HG02610 (cell line): Measurements from ENCODE around the gene SLC39A2.
"Not testable (repeated sequence)": the region's sequence is repeated elsewhere in the genome, so short reads cannot be mapped to it uniquely, and the experiment has no call there.

Experiments used
- ATAC-seq: cut with Tn5 transposase; IDR thresholded peaks from one replicate; pipeline ENCODE4 v1.9.1; 2021; ENCODE audit warnings: mild to moderate bottlenecking, moderate library complexity; ENCODE audit not compliant: unreplicated experiment

SLC39A2 gene

GRCh38 chr14:21024585-21025370 lies 25.7 kb downstream of the SLC39A2 start, which contains the start of gene NDRG2:
Gene NDRG2 (minus strand): TSS chr14:21025061. CDS start chr14:21023315, 1,746 bp downstream.
- no peak for ATAC-seq

DNA sequence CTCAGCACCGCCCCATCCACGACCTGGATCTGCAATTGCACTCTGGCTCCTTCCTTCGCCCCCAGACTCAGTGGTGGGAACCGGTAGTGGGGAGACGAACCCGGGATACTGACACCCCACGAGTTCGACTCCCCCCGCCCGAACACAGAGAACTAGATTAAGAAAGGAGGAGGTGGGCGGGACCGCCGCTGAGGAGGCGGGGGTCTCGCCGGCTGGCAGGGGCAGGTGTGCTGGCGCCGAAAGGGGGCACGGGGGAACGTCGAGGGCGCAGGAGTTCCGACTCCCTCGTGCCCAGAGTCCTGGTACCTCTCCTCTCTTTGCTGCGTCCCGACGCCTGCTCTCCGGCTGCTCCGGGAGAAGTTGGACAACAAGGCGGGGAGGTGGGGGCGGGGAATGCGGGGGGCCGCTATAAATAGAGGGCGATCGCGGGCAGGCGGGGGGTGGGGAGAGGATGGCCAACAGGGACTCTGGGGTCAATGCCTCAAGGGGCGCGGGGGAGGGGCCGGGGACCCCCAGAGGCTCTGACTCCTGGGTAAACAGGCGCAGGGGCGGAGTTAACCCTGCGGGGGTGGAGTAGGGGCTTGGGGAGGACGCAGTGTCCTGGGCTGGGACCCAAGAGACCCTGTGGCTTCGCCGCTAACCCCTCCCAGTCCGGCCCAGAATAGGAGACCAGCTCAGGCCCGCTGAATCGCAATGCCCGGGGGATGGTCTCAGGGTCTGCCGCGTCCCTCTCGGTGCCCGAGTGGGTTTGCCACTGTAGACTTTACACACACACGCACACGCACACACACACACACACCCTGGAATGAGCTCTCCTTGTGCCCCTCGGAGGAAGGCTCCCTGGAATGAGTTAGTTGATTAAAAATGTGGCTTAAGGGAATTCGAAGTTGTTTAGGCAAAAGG lies 26.5 kb downstream of the SLC39A2 start:
- ATAC-seq = no peak

GRCh38 chr14:21026274-21026987 lies 27.3 kb downstream of the SLC39A2 start:
- ATAC-seq = no peak

GRCh38 chr14:21026988-21027315 lies 27.9 kb downstream of the SLC39A2 start:
- ATAC-seq = no peak

DNA sequence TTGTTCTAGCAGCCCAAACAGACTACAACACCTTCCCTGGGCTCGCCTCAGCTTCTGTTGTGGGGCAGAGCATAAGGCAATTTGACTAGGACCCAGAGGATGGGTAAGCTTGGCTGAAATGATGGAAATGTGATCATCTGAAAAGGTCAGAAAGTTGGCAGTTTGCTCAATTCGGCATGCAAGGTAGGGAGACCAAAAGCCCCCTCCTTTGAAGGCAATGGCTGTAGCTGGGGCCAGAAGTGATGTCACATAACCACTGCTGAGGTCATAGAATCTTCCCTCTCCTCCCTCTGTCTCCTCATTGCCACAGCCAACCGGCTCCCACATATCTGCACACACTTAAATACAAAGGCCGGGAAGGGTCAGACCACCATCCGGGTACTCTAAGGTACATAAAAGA lies 30.8 kb downstream of the SLC39A2 start, which contains the start of gene TPPP2:
TSS of gene TPPP2 (plus strand) at position 301 of the 400 bp plus-strand sequence. CDS start 365 bp downstream, outside the sequence.
- ATAC-seq = no peak

- no peak for ATAC-seq
Observed at GRCh38 chr14:21030531-21030930, 31.4 kb downstream of the SLC39A2 start.

DNA sequence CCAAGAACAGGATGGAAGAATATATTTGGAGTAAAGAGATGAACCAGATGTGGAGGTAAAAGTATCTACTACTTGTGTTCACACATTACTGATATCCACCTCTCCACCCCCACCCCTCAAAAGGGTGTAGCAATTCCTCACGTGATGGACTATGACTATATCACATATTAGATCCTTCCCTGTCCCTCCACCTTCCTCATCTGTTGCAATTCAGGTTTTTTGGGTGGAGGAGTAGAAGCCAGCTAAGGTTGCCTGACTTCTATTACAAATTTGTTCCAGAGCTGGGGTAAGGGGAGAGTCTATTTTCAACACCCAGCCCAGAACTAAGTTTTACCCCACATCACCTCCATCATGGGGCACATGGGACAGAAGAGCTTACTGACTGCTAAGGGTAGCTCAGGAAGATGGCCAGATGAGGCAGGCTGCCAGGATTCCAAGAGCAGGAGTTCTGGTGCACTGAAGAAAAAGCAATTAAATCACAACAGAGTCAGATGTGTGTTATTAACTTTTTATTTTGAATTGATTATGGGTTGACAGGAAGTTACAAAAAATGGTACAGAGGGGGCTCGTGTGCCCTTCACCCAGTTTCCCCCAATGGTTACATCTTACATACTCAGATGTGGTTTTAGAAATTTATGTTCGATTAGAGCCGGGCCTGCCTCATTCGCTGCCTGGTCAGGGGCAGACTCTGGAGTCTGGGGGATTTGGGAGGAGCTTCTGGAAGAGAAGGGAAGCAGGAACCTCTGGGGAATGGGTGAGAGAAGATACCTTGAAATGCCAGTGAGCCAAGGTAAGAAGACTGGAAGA lies 33.4 kb downstream of the SLC39A2 start:
- ATAC-seq = no peak

DNA sequence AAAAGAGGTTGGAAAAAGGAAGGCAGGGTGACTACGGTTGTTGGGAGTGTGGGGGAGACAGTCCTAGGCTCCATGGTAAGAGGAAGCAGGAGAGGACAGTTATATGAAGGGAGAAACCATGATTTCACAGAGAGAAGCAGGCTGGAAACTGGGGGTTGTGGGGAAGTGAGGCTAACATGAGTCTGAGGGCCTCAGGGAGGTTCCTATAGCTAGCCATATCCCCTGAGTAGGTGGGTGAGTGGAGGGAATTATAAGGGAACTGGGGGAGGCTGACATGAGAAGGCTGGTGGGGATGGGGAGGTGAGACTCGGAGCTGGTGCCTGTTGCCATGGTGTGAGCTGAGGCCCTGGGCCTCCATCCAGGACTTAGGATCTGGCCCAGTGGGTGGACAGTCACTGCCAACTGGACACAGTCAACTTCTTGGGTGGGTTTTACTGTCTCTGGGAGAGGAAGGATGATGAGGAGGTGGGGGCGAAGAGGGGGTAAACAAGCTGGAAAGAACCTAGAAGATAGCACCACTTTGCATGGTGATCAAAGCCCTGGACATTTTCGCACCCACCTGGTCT lies 34.1 kb downstream of the SLC39A2 start:
- ATAC-seq = no peak

DNA sequence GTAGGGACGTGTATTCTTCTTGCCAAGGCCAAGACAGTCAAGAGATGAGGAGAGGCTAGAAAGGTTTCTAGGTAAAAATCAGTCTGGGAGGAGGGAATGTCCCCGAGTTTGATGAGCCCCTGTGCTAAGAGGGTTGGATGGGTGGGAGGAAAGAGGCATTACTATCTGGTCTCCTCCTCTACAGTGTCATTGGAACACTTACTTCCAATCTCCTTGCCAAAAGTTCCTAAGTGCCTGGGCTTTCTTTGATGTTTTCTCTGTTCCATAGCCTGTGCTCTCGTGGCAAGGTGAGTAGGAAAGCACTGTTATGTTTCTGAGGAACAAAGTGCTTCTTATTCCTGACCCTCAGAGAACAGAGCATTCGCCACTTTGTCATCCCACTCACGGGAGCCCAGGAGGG lies 35.6 kb downstream of the SLC39A2 start, which contains the start of gene RNASE13:
TSS of gene RNASE13 (minus strand) at position 101 of the 400 bp plus-strand sequence. CDS start 519 bp downstream, outside the sequence.
- ATAC-seq = no peak

- ATAC-seq = no peak
Observed at GRCh38 chr14:21036751-21037150, 37.7 kb downstream of the SLC39A2 start.

DNA sequence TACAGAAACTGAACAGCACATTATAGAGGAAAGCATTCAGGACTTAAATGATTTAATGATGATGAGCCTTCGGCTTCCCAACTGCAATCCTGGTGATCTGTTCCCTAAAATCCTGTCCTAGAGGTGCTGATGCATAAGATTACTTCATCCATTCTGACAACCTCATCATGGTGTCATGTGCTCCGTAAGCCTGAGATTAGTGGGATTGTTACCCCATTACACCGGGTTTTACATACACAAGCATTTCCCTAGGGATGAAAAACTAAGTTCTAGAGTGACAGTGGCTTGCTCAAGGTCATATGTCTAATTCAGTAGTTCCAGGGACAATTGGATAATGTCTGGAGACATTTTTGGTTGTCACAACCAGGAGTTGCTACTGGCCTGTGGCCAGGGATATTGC lies 38.1 kb downstream of the SLC39A2 start:
- no peak for ATAC-seq

GRCh38 chr14:21038441-21039422 lies 39.6 kb downstream of the SLC39A2 start:
- no peak for ATAC-seq

DNA sequence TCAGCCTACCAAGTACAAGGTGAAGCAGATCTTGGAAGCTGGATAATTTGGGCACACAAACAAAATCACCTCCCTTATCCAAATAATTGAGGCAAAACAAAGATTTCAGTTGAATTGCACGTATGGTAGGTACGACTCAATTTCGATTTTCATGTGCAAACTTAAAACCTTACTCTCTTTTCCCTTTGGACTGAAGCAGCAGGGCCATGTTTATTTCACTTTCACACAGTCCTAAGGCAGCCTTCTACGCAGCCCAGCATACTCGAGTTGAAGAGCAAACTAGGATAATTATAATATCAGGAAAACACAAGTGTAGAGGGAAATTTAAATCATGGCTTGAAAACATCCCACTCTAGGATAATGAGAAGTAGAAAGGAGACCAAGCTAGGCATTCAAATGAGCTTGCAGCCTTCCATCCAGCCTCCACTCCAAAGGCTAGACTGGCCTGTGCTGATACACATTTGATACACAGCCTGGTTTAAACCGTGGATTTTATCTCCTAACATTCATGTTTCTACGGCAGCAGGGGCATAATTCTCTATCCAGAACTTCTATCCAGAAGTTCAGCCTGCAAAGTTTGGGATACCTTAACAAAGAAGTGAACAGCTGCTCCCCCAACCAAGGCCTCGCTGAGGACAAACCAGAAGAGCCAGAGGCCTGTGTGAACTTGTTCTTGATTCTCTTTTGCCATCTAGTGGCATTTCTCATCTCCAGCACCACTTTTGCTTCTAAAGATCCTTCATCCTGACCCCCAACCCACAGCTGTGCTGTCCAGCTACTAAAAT lies 40.7 kb downstream of the SLC39A2 start:
- ATAC-seq = no peak

- no peak for ATAC-seq
Observed at GRCh38 chr14:21040370-21040925, 41.4 kb downstream of the SLC39A2 start.

DNA sequence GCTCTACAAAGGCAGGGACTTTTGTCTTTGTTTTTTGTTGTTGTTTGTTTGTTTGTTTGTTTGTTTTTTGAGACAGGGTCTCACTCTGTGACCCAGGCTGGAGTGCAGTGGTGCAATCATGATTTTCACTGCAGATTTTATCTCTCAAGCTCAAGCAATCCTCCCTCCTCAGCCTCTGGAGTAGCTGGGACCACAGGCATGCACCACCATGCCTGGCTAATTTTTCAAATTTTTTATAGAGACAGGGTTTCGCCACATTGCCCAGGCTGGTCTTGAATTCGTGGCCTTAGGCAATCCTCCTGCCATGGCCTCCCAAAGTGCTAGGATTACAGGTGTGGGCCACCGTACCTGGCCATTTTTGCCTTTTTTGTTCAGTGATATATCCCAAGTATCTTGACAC lies 41.8 kb downstream of the SLC39A2 start:
- not testable (repeated sequence) for ATAC-seq

DNA sequence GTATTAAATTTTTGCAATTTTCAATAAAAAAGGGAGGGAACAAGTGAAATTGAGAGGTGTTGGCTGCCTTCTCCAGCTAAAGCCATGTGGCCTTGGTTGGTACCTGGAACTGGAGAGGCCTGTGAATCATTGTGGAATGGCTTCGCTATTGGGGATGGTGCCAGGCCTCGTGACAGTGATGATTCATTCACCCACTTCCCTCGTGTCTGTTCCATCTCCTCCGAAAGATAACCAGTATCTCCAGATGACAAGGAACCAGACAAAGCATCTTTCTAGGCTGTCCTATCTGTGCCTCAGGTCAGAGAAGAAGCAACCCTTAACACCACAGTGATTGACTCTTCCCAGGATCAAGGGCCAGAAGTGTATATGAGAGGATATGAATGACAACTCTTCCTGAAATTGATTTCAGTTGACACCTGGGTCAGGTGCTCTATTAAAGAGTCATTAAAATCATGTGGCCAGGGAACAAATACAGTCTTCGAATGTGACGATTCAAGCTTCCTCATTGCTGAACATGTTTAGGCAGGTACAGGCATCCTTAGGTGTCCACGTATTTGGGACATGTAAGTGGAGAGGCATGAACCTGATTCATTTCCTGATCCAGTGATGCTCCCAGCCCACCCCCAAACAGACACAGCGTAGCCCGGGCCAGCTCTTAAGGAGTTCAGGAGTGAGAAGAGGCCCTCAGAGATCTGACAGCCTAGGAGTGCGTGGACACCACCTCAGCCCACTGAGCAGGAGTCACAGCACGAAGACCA lies 42.8 kb downstream of the SLC39A2 start, which contains the start of gene RNASE7:
TSS of gene RNASE7 (plus strand) at position 687 of the 758 bp plus-strand sequence. CDS start 631 bp downstream, outside the sequence.
- ATAC-seq = no peak

DNA sequence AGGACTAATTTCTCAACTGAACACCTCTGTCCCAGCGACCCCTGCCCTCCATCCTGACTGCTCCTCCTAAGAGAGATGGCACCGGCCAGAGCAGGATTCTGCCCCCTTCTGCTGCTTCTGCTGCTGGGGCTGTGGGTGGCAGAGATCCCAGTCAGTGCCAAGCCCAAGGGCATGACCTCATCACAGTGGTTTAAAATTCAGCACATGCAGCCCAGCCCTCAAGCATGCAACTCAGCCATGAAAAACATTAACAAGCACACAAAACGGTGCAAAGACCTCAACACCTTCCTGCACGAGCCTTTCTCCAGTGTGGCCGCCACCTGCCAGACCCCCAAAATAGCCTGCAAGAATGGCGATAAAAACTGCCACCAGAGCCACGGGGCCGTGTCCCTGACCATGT lies 43.8 kb downstream of the SLC39A2 start:
- no peak for ATAC-seq
